DOHH2 (cell line): ENCODE results near the gene AFDN.

ENCODE experiments used
- EZH2phosphoT487 ChIP-seq: fragments of 200-600 bp; sonication (generic); IDR thresholded peaks from 2 replicates; pipeline ENCODE4 v1.6.1; 2017; ENCODE audit warnings: borderline replicate concordance, mild to moderate bottlenecking, antibody characterized with exemption, low read length, moderate library complexity, mixed read lengths
- TF ChIP-seq, protein P1 (sequence below): fragments of 200-600 bp; sonication (generic); IDR thresholded peaks from one replicate; pipeline ENCODE4 v1.5.1; 2014; ENCODE audit warnings: antibody characterized with exemption, mild to moderate bottlenecking, low read depth, low read length; ENCODE audit not compliant: poor library complexity, severe bottlenecking

DNA sequence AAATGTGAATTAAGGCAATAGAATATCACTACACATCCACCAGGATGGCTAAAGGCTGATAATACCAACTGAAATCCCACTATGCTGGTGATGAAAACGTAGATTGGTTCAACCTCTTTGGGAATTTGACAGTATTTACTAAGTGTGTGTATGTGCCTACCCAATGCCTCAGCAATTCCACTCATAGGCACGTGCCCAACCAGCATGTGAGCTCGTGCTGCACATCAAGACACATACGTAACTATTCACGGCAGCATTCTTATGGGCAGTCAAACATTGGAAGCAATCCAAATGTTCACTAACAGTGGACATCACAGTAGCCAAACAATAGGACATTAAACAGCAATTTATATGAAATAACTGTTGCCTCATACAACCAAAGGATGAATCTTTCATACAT is 15.7 kb upstream of the AFDN start:
- TF ChIP-seq, protein P1, sequence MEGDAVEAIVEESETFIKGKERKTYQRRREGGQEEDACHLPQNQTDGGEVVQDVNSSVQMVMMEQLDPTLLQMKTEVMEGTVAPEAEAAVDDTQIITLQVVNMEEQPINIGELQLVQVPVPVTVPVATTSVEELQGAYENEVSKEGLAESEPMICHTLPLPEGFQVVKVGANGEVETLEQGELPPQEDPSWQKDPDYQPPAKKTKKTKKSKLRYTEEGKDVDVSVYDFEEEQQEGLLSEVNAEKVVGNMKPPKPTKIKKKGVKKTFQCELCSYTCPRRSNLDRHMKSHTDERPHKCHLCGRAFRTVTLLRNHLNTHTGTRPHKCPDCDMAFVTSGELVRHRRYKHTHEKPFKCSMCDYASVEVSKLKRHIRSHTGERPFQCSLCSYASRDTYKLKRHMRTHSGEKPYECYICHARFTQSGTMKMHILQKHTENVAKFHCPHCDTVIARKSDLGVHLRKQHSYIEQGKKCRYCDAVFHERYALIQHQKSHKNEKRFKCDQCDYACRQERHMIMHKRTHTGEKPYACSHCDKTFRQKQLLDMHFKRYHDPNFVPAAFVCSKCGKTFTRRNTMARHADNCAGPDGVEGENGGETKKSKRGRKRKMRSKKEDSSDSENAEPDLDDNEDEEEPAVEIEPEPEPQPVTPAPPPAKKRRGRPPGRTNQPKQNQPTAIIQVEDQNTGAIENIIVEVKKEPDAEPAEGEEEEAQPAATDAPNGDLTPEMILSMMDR = no peak
- no peak for TF ChIP-seq EZH2phosphoT487
